ENCODE data around the gene IRX4.
"Not testable (repeated sequence)": the region's sequence is repeated elsewhere in the genome, so short reads cannot be mapped to it uniquely, and the experiment has no call there.

The IRX4 gene

DNA sequence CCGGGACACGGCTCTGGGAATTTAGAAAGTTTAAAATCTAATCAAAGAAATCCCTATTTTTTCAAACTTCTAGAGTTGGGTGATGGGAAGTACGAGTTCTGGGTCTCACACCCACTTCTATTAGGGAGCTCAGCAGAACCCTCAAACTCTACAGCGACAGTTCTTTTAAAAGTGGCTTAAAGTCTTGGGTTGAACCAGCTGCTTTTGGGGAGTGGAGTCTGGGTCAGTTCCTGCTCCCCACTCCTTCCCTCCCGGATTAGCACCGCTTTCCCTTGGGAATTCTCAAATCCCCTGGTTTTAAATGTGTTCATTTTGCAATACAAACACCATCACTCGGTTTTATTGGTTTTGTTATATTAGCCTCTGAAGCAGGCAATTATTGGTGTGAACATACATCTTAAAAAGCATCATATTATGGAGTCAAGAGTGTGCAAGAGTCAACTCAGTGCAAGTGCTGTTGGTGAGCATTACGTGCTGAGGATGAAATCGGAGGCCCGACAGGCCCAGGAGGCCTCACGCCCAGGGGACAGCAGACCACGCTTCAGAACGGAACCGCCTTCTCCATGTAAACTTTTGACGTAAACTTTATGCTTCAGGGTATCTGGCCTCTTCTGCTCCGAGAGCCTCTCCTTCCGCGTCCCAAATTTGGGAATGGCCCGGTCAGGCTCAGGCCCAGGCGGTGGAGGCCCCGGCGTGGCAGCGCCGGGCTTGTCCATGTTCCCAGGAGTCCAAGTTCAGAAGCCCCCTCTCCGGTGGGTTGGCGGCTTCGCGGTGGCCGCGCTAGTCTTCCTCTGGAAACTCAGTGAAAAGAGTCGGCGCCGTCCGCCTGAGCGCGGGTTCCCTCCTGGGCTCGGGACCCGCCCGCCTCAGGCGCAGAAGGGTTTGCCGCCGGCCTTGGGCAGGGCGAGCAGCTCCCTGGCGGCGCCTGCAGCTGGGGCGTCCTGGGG, 5.3 kb downstream of the IRX4 start:
- no peak for DNase-seq

DNA sequence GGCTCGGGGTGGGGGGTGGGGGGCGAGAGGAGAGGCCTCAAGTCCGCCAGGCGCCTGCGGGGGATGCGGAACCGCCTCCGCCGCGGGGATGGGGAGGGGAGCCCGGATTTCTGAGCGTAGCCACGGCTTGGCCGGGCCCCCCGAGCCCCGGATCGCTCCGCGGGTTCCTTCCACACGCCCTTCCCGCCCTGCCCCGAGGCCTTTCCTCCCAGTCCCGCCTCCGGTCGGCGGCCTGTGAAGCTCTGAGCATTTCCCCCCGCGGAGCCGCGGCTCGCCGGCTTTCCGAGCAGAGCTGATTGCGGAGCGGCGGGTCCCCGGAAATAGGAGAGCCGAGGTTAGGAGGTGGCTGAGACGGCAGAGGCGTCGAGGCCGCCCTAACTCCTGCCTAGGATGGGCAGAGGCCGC, 6.1 kb downstream of the IRX4 start:
- no peak for DNase-seq

DNA sequence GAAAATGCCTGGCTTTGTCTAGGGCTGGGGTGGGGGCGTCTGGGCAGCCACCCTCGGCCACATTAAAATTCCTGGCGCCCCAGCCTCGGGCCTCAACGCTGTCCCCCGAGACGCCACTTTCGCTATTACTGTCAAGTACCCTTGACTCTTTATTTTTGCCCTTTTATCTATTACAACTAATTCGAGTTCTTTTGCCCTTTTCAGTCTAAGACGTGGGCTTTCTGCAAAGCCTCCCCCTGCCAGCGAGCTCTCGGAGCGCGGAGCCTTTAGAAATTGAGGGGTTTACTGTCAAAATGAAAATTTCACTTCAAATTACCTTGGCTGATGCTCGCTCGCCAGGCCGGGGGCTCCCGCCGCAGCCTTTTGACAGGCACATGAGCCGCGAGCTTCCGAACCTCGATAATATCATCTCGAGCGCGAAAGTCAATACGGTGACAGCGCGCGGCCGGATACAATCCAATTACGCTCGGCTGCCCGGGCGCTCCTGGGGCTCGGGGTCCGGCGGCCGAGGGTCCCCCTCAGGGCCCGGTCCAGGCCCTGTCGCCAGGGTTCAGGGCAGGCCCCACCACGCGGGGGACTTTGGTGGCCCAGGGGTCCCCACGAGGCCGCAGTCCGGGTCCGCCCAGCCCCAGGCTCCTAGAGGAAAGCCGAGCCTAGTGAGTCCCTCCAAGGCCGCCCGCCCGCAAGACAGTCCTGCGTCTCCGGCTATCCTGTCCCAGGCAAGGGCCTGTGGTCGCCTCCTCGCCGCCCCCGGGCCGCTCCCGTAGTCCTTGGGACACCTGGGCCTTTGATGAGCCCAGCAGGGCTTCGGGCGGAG, 6.7 kb downstream of the IRX4 start:
- DNase-seq: no peak

DNA sequence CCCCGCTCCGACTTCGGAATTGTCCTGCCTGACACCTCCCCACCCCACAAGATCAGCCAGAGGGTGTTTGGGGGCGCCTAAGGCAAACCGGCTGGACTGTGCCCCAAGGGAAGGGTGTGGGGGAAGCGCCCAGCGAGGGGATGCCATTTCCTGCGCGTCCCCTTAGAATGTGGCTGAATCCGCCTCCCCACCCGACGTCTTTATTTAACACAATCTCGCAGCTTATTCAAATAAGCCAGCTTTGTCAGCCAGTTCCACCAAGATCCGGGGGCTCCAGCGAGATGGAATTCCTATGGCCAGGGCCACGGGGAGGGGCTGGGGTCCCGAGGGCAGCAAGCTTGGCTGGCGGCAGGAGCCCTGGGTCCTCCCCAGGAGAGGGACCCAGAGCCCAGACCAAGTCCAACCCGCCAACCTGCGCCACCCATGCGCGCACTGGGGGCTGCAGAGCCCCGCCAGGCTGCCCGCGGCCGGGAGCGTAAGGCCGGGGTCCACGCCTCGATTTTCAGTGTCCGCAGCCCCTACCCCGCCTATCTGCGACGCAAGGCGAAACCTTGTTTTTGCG, 7.4 kb downstream of the IRX4 start:
- no peak for DNase-seq

DNA sequence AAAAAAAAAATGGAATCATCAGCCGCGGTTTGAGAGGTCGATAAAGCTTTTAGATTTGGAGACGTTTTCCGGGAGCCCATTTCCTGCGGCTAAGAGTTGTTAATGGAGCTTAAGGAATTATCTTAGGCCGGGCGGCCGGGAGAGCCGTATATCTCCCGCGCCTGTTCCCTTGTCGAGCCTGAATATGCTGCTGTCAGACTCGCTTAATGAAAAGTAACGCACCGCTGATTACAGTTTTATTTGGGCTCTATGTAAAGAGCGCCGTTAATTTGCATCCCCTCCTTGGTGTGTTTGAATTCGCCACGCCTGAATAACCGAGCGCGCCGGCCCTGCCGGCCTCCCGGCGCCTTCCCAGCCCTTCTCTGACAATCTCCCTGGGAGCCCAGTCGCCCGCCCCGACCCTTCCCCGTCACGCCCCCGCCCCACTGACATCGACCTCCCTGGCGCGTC, 7.9 kb downstream of the IRX4 start:
- no peak for DNase-seq

DNA sequence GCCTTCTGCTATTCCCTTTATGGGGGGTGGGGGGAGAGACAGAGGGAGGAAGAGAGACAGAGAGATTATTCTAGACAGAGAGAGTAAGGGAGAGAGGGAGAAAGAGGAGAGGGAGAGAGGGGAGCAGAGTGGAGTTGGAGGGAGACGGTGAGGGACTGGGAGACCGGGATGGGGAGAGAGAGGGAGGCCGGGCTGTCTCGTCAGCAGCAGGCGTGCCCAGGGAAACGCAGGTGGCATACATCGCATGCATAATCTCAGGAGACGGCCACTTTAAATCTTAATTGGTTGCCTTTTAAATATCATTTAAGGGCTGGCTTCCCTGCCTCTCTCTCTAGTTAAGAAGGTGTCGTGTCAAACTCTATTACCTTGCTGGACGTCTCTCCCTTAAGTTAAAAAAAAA, 8.4 kb downstream of the IRX4 start:
- no peak for DNase-seq

DNA sequence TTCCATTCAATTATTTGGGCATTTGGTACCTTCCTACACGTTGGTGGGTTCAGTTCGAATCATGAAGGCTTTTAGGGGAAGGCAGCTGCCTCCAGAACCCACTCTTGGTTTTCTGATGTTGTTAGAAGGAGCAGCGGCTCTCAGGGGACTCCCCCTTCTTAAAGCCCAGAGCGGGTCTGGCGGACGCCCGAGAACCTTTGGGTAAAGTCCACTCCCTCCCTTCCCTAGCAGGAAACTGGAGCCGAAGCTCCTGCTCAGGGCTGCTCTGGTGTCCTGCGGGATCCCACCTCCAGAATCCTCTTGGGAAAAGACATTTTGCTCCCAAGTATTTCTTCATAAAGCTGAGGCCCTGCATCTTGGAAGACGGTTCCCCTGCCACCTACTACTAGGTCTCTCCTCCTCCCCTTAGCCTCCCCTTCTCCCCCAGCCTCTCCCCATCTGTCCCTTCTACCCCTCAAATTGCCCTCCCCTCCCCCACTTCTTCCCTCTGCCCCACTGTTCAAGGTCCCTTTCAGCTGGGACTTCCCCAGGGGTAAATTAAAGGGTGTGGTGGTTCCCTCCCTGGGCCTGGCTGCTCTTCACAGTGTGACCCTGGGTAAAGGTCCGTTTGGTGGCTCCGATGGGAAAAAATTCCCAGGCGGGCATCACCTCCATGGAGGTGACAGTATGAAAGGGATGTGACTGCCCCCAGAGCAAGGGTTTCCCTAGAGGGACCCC, 9.3 kb downstream of the IRX4 start:
- DNase-seq: no peak

DNA sequence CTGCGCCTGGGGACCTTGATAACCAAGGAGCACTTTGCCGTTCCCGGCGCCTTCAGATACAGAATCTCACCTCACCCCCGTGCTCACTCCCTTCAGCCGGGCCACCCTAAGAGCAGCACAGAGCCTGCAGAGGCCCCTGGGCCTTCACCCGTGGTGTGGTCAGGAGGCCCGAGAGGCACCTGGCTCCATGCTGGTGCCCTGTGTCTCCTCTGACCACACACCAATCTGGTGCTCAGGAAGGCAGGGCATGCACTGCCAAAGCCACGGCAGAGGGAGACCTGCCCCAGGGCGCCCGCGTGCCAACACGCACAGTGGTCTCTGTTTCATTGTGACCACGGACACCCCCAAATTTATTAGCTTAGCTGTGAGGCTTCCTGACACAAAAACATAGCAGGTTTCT, 11.3 kb downstream of the IRX4 start:
- no peak for DNase-seq

DNA sequence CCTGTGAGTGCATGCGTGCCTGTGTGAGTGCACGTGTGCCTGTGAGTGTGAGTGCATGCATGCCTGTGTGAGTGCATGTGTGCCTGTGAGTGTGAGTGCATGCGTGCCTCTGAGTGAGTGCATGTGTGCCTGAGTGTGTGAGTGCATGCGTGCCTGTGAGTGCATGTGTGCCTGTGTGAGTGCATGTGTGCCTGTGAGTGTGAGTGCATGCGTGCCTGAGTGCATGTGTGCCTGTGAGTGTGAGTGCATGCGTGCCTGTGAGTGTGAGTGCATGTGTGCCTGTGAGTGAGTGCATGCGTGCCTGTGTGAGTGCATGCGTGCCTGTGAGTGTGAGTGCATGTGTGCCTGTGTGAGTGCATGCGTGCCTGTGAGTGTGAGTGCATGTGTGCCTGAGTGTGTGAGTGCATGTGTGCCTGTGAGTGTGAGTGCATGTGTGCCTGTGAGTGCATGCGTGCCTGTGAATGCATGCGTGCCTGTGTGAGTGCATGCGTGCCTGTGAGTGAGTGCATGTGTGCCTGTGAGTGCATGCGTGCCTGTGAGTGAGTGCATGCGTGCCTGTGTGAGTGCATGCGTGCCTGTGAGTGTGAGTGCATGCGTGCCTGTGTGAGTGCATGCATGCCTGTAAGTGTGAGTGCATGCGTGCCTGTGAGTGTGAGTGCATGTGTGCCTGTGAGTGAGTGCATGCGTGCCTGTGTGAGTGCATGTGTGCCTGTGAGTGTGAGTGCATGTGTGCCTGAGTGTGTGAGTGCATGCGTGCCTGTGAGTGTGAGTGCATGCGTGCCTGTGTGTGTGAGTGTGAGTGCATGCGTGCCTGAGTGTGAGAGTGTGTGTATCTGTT, 12.1 kb downstream of the IRX4 start:
- DNase-seq: not testable (repeated sequence)

DNA sequence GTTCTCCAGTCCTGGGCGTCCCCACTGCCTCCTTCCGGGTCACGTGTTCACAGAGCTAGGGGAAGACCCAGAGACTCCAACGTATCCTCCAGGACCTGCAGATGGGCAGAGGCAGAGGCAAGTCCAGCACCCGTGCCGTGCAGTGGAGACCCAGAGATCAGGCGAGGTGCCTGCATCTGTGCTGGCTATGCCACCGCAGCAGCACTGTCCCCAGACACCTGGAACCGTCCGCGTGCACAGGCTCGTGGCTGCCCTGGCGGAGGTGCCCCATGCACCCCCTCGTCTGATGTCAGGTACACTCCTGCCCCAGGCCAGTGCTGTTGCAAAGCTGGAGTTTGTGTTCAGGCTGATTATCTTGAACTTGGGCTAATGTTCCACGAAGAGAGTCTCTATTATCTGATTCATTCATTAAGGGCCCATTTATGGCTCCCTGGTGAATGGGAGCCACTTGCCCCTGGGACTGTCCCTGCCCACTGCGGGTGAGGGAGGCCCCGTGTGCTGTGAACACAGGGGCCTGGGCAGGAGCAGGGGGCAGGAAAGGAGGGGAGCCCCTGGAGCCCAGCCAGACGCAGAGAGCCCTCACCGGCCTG, 13.7 kb downstream of the IRX4 start:
- no peak for DNase-seq

DNA sequence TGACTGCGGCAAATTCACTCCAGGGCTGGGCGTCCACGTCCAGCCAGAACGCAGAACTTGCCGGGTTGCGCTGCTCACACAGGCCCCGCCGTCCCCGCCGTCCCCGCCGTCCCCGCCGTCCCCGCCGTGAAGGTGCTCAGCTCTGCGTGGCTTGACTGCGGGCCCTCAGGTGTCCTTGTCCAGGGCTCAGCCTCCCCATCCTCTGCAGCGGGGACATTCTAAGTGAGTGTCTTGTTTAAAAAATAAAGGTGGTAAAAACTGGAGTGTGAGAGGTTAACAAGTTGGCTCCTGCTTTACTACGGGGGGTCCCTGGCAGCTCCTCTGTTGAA, 14.9 kb downstream of the IRX4 start:
- DNase-seq: no peak

DNA sequence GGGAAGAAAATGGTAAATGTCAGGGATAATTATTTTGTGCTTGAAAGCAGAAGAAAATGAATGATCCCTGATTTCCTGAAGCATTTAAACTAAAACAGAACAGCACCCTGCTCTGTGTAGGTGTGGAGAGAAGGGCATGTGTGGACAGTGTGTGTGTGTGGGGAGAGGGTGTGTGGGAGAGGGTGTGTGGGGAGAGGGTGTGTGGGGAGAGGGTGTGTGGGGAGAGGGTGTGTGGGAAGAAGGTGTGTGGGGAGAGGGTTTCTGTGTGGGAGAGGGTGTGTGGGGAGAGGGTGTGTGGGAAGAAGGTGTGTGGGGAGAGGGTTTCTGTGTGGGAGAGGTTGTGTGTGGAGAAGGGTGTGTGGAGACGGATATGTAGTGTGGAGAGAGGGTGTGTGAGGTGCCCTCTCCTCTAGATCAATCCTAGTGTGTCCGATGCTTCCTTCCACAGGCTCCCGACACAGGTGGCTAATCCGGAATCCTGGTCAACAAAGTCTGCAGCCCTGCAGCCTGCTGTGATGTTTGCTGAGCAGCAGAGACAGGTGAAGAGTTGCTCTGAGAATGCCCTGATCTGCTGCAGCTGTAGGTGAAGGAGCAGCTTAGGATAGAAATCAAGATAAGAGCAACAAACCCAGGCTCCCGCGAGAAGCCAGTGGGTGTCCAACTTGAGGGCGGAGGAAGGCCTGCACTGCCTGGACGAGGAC, 15.5 kb downstream of the IRX4 start:
- no peak for DNase-seq

DNA sequence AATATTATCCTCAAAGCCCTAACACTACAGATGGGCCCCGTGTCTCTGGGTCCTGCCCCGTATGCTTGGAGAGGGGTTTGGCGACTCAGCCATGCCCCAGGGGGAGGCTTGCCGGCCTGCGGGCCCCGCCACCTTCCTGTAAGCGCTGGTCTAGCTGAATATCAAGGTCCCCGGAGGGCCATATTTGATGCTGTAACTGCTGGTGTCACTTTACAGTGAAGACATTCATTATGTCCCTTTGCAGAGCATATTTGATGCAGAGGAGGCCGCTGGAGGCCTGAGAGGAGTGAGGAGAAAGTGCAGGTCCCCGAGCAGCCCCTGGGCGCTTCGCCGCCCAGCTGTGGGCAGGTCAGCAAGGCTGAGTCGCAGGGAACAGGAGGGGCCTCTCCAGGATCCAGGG, 16.8 kb downstream of the IRX4 start:
- DNase-seq: no peak

DNA sequence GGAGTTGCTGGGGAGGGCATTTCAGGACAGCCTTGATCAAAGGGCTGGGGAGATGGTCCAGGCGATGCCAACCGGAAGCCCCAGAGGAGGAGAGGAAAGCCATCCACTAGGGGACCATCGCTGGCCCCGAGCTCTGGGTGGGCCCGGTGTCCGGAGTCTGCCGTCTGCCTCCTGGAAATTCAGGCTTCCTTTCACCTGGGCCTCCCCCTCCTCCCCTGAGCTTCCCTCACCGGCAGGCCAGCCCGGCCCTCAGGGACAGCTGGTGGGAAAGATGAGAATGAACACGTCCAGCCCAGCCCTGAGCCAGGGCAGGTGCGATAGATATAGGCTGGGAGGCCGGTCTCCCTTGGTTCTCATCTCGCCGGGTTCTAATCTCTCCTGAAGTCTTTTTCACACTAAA, 17.2 kb downstream of the IRX4 start:
- no peak for DNase-seq

DNA sequence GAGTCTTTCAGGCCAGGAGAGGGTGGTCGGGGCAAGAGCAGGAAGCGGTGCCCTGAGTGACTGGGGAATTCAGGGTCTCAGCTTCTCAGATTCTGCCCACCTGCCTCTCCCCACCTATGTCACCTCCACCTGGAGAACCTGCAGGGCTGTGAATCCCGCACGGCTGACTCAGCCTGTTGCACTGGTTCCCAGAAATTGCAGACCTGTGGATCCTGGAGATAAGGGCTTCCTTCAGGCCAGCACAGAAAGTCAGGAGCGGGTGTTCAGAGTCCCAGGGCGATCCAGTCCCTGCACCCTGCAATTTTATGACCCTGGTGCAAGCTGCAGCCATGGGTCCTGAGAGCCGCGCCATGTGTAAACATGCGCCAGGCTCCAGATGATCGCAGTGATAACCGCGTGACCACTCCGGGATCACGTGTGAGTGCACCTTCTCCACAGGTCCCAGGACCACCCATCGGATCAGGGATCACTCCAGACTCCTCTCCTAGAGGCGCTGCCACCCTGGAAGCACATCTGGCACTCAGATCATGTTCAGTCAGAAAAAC, 17.8 kb downstream of the IRX4 start:
- no peak for DNase-seq

DNA sequence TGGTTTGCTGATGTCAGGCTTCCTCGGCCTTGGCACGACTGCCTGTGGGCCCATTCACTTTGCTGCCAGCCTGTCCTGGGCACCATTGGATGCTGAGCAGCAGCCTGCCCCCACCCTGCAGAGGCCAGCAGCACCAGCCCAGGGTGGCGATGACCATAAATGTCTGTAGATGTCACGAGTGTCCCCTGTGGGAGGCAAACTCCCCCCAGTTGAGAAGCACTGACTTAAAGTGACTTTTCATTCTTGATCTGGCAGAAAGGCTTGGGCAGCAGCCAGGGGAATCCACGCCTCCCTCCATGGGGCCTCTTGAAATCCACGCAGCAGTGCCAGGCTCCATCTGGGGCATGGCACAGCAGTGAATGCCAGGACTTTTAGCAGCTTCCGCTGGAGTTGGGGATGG, 21.8 kb downstream of the IRX4 start:
- DNase-seq: no peak

DNA sequence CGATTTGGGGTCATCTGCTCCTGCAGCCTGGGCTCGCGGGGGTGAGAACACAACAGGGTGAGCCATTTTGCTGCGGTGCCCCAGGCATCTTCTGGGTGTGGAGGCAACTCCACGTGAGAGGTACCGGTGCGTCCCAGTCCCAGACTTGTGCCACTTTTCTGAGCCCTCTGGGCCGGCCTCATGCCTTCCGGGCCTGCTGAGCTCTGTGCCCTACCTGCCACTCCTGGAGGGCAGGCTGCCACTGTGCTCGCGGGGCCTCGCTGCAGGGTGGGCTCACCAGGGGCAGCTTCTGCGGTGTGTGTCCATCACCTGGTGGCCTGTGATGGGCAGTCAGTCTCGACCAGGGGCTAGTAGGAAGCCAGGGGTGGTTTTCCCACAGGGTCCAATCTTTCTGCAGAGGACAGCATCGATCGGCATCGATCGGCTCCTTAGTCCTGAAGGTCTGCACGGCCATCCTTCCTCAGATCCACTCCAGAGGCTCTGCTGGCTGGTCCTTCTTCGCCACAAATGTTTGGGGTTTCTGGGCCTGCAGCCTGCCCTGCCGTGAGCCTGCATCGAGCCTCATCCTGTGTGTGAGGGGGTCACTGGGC, 22.6 kb downstream of the IRX4 start:
- no peak for DNase-seq

DNA sequence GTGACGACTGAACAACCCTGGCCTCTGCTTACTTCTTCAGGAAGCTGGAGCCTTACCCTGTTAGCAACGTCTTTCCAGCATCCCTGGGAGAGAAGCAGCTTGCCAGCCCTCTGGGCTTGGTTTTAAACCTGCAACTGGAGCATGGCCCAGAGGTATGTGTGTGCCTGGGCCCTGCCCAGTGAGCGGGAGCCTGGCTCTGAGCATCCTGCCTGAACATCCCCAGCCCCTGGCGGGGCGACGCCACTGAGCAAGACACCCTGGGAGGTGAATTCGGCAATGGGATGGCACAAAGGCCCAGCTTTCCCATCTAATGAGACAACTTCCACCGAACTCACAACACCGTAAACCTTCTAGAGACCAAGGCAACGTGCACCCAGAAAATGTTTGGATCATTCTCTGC, 23.6 kb downstream of the IRX4 start:
- DNase-seq: no peak

DNA sequence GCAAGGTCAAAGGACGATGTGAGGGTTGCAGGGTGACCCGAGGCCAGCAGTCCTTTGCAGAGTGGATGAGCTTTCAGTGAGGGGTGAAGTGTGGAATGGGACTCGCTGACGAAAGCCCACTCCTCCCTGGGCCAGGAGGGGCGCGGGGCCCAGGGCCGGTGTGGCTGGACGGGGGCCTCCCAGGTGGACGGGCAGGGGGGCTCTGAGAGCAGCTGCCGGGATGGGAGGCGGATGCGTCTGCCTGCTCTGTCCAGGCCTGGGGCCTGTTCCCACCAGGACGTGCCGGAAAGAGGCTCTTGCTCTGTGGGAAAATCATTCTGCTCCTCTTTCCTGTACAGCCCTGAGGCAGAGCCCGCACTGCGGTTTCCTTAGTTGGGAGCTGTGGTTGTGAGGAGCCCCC, 24.3 kb downstream of the IRX4 start:
- no peak for DNase-seq

DNA sequence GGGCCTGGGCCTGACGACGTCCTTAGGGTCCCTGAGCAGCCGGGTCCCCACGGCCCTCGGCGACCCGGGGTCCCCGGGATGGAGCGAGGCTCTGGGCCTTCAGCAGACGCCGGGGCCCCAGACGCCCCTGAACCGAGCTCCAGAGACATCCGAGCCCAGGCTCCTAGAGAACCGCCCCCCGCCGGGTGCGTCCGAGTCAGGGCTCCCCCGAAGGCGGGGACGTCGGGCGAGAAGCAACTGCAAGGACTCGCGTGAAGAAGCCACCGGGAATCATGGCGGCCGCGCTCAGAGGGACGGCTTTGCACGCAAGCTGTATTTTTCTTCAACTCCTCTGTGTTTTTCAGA, 25.5 kb downstream of the IRX4 start:
- DNase-seq: no peak
